NCI-H526 (cell line): ENCODE data around the gene ERLEC1.
"Not testable (repeated sequence)": the region's sequence is repeated elsewhere in the genome, so short reads cannot be mapped to it uniquely, and the experiment has no call there.

Experiments used
- DNase-seq, 2 experiments: peaks; one replicate each; lab custom pipeline; 2025; lab: John Stamatoyannopoulos, UW

ERLEC1 gene

GRCh38 chr2:53829980-53830290, 43.1 kb downstream of the ERLEC1 start:
- not testable (repeated sequence) for DNase-seq

- DNase-seq: no peak
Measured at GRCh38 chr2:53840580-53840979, 53.7 kb downstream of the ERLEC1 start.

GRCh38 chr2:53841651-53842050, 54.8 kb downstream of the ERLEC1 start:
- not testable (repeated sequence) for DNase-seq

DNA sequence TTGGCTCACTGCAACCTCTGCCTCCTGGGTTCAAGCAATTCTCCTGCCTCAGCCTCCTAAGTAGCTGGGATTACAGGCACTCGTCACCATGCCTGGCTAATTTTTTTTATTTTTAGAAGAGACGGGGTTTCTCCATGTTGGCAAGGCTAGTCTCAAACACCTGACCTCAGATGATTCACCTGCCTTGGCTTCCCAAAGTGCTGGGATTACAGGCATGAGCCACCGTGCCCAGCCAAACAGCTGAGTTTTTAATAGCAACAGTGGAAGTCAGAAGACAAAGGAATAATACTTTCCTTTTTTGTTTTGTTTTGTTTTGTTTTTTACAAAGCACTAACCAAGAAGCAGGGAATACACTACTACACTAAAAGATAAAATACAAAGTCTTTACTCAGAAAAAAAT, 56.0 kb downstream of the ERLEC1 start:
- DNase-seq: no peak

DNA sequence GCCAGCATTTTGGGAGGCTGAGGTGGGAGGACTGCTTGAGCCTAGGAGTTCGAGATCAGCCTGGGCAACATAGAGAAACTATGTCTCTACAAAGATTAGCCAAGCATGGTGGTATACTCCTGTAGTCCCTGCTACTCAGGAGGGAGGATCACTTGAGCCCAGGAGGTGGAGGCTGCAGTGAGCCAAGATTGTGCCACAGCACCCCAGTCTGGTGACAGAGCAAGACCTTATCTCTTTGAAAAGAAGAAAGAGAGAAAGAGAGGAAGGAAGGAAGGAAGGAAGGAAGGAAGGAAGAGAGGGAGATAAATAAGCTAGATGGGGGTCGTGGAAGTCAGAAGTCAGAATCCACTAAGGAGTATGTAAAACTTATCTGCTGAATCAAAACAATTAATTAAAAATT, 56.8 kb downstream of the ERLEC1 start:
- no peak for DNase-seq

DNA sequence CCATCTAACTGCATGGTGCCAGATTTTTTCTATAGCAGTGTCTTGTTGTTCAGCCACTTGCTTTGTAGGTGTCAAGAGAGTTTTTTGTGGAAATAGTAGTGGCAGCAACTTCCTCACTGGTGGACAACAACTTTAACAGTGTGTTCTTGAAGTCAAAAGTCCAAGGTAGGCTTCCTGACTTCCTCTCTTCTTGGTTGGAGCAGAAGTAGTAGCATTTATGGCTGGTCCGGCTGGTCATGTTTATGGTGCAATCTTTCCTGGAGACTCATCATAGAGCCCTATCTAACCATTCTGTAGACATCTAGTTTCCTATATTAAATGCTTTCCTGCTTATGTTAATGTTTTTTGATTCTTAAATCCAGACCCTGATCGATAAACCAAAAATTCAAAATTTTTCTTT, 61.2 kb downstream of the ERLEC1 start:
- DNase-seq: no peak

DNA sequence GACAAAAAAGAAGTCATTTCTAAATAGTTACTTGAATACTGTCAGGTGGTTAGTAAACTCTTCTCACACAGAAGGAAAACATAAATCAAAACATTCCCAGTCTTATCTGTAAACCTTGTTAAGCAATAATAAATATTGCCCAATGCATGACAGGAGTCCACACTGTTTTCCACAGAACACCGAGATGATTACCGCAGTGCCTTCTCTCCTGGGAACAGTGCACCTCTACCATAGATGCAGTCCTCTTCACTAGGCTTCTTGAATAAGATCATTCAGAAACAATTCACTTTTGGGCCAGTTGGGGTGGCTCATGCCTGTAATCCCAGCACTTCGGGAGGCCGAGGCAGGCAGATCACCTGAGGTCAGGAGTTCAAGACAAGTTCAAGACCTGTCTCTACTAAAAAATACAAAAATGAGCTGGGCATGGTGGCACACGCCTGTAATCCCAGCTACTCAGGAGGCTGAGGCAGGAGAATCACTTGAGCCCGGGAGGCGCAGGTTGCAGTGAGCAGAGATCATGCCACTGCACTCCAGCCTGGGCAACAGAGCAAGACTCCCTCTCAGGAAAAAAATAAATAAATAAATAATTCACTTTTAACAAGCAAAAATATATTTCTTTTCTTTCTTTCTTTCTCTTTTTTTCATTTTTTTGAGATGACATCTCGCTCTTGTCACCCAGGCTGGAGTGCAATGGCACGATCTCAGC, 64.4 kb downstream of the ERLEC1 start:
- not testable (repeated sequence) for DNase-seq

GRCh38 chr2:53852532-53852931, 65.7 kb downstream of the ERLEC1 start:
- no peak for DNase-seq

DNA sequence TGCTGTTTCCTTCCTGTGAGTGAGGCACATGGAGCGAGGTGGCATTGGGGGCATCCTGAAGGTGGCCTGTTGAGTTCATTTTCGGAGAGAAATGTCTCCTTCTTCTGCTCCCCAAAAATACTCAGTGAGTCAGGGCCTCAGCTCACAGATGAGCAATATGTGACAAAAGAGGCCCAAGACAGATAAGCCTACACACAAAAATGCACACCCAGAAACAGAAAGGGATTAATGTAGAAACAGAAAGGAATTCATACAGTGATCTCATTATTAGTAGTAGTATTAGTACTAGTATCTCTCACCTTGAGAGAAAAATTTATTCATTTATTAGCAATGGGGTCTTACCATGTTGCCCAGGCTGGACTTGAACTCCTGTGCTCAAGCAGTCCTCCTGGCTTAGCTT, 67.8 kb downstream of the ERLEC1 start:
- DNase-seq: no peak

DNA sequence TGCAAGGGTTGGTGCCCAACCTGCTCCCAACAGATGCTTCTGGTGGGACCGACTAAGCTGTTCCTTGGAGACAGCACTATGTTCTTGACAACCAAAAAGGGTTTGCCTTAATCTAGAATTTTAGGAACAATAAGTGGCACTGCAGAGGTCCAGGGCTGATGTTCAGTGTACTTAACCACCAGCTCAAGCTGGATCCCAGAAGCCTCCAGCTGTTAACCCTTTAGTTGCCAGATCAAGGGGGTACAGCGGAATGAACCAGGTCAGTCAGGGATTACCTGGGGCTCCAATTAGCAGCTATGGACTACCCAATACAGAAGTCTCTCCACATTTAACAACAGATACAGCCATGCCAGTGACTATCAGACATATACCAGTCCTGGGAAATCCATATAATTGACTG, 69.4 kb downstream of the ERLEC1 start:
- DNase-seq: no peak

DNA sequence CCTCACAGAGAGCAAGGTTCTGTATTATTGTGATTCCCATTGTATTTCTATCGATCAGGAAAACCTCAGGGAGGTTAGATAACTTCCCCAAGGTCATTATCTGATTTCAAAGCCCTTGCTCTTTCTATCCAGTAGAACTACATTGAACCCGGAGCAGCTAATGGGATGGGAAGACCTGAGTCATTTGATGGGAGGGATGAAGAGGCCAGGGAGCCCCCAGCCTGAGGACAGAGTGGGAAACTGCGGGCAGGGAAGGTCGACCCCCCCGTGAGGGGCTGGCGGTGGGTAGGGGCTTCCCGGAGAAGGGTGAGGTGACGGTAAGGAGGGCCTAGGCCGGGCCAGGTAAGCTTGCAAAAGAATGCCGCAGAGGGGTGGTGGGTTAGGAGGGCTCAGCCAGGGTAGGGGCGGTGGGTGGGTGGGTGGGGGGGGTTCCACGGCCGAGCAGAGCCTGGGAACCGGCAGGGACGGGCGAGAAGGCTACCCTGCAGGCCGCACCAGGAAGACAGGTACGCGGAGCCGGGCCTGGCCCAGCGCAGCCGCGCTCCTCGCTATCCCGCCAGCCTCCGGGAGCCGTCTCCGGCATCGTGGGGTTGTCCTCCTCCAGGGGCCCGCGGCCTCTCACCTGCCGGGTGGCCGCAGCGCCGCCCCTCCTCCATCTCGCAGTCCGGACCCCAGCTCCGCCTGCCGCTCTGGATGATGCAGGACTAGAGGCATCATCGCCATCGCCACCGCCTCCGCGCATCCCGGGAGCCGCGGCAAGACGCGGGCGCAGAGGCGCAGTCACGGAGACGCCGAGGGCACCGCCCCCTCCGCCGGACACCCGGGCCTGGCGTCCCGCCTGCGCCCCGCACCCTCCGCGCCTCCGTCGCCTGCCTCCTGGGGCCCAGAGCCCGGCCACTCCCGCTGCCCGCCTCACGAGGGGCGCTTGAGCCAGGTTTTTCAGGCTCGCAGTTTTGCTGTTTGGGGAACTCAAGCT, 72.7 kb downstream of the ERLEC1 start, which contains the start of gene GPR75:
TSS of gene GPR75 (minus strand) at position 762 of the 976 bp plus-strand sequence. CDS start 5,211 bp downstream, outside the sequence.
- DNase-seq: peak in 1 of 2 experiments; percentile 66

- no peak for DNase-seq
Measured at GRCh38 chr2:53861824-53862223, 75.0 kb downstream of the ERLEC1 start.

GRCh38 chr2:53863538-53864227, 76.8 kb downstream of the ERLEC1 start:
- no peak for DNase-seq

DNA sequence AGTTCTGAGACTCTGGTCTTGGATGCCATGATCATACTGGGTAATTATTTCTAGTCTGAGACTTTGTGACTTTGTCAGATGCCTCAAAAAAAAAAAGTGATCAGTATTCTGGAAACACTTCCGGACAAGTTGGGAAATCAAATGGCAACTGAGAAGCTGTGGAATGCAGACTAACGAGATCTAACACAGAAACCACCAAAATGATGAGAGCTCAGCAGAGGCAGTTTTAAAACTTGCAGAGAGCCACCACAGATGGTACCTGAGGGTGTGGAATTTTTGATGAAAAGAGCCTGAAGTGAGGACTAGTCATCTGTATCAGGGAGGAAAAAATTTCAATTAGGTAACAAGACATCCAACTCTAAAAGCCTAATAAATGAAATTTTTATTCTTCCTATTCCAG, 78.4 kb downstream of the ERLEC1 start:
- no peak for DNase-seq

- no peak for DNase-seq
Measured at GRCh38 chr2:53865962-53866361, 79.1 kb downstream of the ERLEC1 start.

DNA sequence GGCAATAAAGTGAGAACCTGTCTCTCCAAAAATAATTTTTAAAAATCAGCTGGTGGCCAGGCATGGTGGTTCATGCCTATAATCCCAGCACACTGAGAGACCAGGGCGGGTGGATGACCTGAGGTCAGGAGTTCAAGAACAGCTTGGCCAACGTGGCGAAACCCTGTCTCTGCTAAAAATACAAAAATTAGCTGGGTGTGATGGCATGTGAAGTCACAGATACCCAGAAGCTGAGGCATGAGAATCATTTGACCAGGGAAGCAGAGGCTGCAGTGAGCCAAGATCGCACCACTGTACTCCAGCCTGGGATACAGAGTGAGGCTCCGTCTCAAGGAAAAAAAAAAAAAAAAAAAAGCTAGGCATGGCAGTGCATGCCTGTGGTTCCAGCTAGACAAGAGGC, 80.3 kb downstream of the ERLEC1 start:
- no peak for DNase-seq

DNA sequence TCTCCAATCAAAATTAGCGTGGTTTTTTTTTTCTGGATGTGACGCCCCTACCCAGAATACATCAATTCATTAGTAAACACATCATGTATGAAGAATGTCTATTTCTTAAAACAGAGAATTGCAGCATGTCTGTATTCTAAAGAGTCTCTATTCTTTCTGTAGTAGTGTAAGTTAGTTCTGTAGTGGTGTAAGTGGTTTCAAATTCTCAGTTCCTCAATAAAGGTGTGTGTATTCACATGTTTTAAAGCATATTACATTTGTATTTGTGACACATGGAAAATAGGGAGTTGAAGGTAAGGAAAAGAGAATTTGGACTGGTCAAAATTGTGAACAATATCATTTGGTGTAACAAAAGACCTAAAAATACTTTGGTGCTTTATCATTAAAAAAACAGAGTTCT, 80.9 kb downstream of the ERLEC1 start:
- DNase-seq: no peak
